ENCODE measurements around the gene DRD2. TPM values are rescaled to one million over a fixed set of nuclear protein-coding genes. Genes with fewer than 3 reads are reported as not detected.

The DRD2 gene
- total RNA-seq, 2 experiments from 2014 or later, result not detected

- no peaks in the 10 kb centered on the region for H3K27me3 ChIP-seq (ENCODE audit: control insufficient read depth in 1 of 2, insufficient read depth in 2 of 2, low read length in 2 of 2)
- Mint-ChIP-seq H3K9me3 (no peaks in the 10 kb centered on the region), H3K27me3 (peaks cover 6% of the 10 kb centered on the region), H3K4me3 (no peak overlapping the region), H3K36me3 (ENCODE audit: low read depth) (no peaks in the 10 kb centered on the region), H3K27ac (no peak overlapping the region), H3K4me1 (ENCODE audit: low read depth) (no peaks in the 10 kb centered on the region)
- intact Hi-C loops (cut with DNase I, micrococcal nuclease), result no loop called here
- no peak overlapping the region for H3K4me3 ChIP-seq (ENCODE audit: low read length)
- no peak for ATAC-seq (ENCODE audit: poor library complexity)
- no peak for TF ChIP-seq CTCF (IDR thresholded peaks at IDR 0.05)
- POLR2A ChIA-PET, result no interaction called here
- H3K27ac ChIP-seq (ENCODE audit: low read depth in 1 of 2, low read length in 2 of 2), result no peak overlapping the region
- H3K36me3 ChIP-seq (ENCODE audit: insufficient read depth, low read length), result no peaks in the 10 kb centered on the region
- no peaks in the 10 kb centered on the region for H3K9me3 ChIP-seq (ENCODE audit: control insufficient read depth in 1 of 2, insufficient read depth in 1 of 2, low read length in 2 of 2)
- no peak for DNase-seq
- no peaks in the 10 kb centered on the region for H3K4me1 ChIP-seq (ENCODE audit: insufficient read depth, low read length)
- CTCF ChIA-PET, result interaction anchor here (0.5 kb wide), 1 partner anchor 437 kb away, joined by 3 read pairs; no protein-coding TSS in a partner anchor
These were observed 55.7 kb downstream of the DRD2 start for GRCh38 chr11:113419454-113420003.

GRCh38 chr11:113417428-113417827 lies 57.8 kb downstream of the DRD2 start:
- Mint-ChIP-seq H3K4me3 (no peak overlapping the region), H3K9me3 (no peaks in the 10 kb centered on the region), H3K36me3 (ENCODE audit: low read depth) (no peaks in the 10 kb centered on the region), H3K27me3 (peaks cover 6% of the 10 kb centered on the region), H3K4me1 (ENCODE audit: low read depth) (no peaks in the 10 kb centered on the region), H3K27ac (no peak overlapping the region)
- intact Hi-C loops (cut with DNase I, micrococcal nuclease), result no loop called here
- DNase-seq, result no peak
- no peaks in the 10 kb centered on the region for H3K9me3 ChIP-seq (ENCODE audit: control insufficient read depth in 1 of 2, insufficient read depth in 1 of 2, low read length in 2 of 2)
- H3K4me3 ChIP-seq (ENCODE audit: low read length), result no peak overlapping the region
- no peaks in the 10 kb centered on the region for H3K27me3 ChIP-seq (ENCODE audit: control insufficient read depth in 1 of 2, insufficient read depth in 2 of 2, low read length in 2 of 2)
- TF ChIP-seq CTCF (IDR thresholded peaks at IDR 0.05), result no peak
- ATAC-seq (ENCODE audit: poor library complexity), result no peak
- ChIA-PET CTCF (no interaction called here), POLR2A (no interaction called here)
- H3K27ac ChIP-seq (ENCODE audit: low read depth in 1 of 2, low read length in 2 of 2), result no peak overlapping the region
- no peaks in the 10 kb centered on the region for H3K4me1 ChIP-seq (ENCODE audit: insufficient read depth, low read length)
- no peaks in the 10 kb centered on the region for H3K36me3 ChIP-seq (ENCODE audit: insufficient read depth, low read length)

- no peaks in the 10 kb centered on the region for H3K27me3 ChIP-seq (ENCODE audit: control insufficient read depth in 1 of 2, insufficient read depth in 2 of 2, low read length in 2 of 2)
- H3K9me3 Mint-ChIP-seq, result no peaks in the 10 kb centered on the region
- POLR2A ChIA-PET, result no interaction called here
These were observed 59.9 kb downstream of the DRD2 start for GRCh38 chr11:113415343-113415742.

More at GRCh38 chr11:113415343-113415742, 59.9 kb downstream of the DRD2 start:
- ATAC-seq (ENCODE audit: poor library complexity), result no peak
- Histone ChIP-seq H3K9me3 (ENCODE audit: control insufficient read depth in 1 of 2, insufficient read depth in 1 of 2, low read length in 2 of 2) (no peaks in the 10 kb centered on the region), H3K4me1 (ENCODE audit: insufficient read depth, low read length) (no peaks in the 10 kb centered on the region), H3K4me3 (ENCODE audit: low read length) (no peak overlapping the region), H3K27ac (ENCODE audit: low read depth in 1 of 2, low read length in 2 of 2) (no peak overlapping the region), H3K36me3 (ENCODE audit: insufficient read depth, low read length) (no peaks in the 10 kb centered on the region)
- CTCF ChIA-PET, result no interaction called here
- Mint-ChIP-seq H3K36me3 (ENCODE audit: low read depth) (no peaks in the 10 kb centered on the region), H3K27ac (no peak overlapping the region), H3K27me3 (peaks cover 6% of the 10 kb centered on the region), H3K4me1 (ENCODE audit: low read depth) (no peaks in the 10 kb centered on the region), H3K4me3 (no peak overlapping the region)
- no peak for TF ChIP-seq CTCF (IDR thresholded peaks at IDR 0.05)
- DNase-seq, result no peak
- intact Hi-C loops (cut with DNase I, micrococcal nuclease), result no loop called here

All from CD4-positive, alpha-beta T cell (primary cell).